ENCODE data around the gene GTF2A1.
"Not testable (repeated sequence)": the region's sequence is repeated elsewhere in the genome, so short reads cannot be mapped to it uniquely, and the experiment has no call there.

The GTF2A1 gene

DNA sequence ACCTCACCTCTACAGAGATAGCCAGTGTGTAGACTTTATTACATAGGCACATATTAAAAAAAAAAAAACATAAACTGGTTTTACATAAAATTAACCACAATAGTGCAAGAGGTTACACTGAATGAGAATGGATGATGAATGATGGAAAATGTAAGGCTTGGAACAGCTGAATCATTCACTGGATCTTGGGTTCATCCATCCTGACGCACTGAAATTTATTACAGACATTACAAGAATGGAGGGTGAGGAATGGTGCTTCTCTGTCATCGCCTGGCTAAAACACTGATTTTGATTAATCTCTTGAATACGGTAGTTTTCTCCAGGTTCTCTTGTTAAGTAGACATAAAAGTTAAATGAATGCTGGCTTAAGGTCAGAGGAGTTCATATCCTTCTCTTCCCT is 40.0 kb upstream of the GTF2A1 start:
- H3K9me3 ChIP-seq (ENCODE audit: low read depth, low read length): no peaks in the 10 kb centered on the region
- H3K36me3 ChIP-seq (ENCODE audit: insufficient read depth, low read length): no peaks in the 10 kb centered on the region
- TF ChIP-seq FOXP2 (optimal IDR thresholded peaks at IDR 0.05; ENCODE audit: control extremely low read depth, extremely low read length, insufficient read depth) (no peak), EZH2 (IDR thresholded peaks at IDR 0.05) (no peak), POLR2AphosphoS5 (IDR thresholded peaks at IDR 0.05; ENCODE audit: borderline replicate concordance, low read depth, low read length) (no peak)
- no peak for DNase-seq (ENCODE audit: low read depth, low spot score)
- no peak overlapping the region for H3K27ac ChIP-seq
- H3K9ac ChIP-seq (ENCODE audit: insufficient read length): no peak overlapping the region
- no peak overlapping the region for H3K4me3 ChIP-seq

DNA sequence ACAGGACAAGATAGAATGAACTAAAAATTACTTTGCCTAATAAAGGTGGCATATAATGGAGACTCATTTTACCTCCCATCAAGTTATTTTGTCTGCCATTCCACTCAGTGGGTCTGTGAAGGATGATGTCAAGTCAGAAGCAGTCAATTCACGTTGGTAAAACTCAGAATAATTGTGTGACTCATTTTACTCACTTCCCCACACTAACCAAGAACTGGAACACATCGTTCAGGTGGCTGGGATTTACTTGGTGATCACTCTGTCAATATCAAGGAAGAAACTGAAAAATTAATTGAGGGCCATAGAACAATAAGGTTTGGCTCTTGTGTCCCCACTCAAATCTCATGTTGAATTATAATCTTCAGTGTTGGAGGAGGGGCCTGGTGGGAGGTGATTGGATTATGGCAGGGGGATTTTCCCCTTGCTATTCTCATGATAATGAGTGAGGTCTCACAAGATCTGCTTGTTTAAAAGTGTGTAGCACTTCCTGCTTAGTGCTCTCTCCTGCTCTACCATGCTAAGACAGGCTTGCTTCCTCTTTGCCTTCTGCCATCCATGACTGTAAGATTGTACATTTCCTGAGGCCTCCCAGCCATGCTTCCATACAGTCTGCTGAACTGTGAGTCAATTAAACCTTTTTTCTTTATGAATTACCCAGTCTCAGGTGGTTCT is 35.7 kb upstream of the GTF2A1 start:
- Histone ChIP-seq H3K9ac (ENCODE audit: insufficient read length) (no peak overlapping the region), H3K9me3 (ENCODE audit: low read depth, low read length) (no peaks in the 10 kb centered on the region), H3K27ac (no peak overlapping the region), H3K4me3 (no peak overlapping the region), H3K36me3 (ENCODE audit: insufficient read depth, low read length) (no peaks in the 10 kb centered on the region)
- DNase-seq (ENCODE audit: low read depth, low spot score): no peak
- TF ChIP-seq EZH2 (IDR thresholded peaks at IDR 0.05): no peak
- TF ChIP-seq FOXP2 (optimal IDR thresholded peaks at IDR 0.05; ENCODE audit: control extremely low read depth, extremely low read length, insufficient read depth): no peak
- no peak for TF ChIP-seq POLR2AphosphoS5 (IDR thresholded peaks at IDR 0.05; ENCODE audit: borderline replicate concordance, low read depth, low read length)

- no peaks in the 10 kb centered on the region for H3K9me3 ChIP-seq (ENCODE audit: low read depth, low read length)
- no peaks in the 10 kb centered on the region for H3K36me3 ChIP-seq (ENCODE audit: insufficient read depth, low read length)
- H3K9ac ChIP-seq (ENCODE audit: insufficient read length): no peak overlapping the region
- H3K4me3 ChIP-seq: no peak overlapping the region
- no peak for TF ChIP-seq FOXP2 (optimal IDR thresholded peaks at IDR 0.05; ENCODE audit: control extremely low read depth, extremely low read length, insufficient read depth)
- TF ChIP-seq EZH2 (IDR thresholded peaks at IDR 0.05): no peak
- TF ChIP-seq POLR2AphosphoS5 (IDR thresholded peaks at IDR 0.05; ENCODE audit: borderline replicate concordance, low read depth, low read length): no peak
- DNase-seq (ENCODE audit: low read depth, low spot score): no peak
- H3K27ac ChIP-seq: no peak overlapping the region
These were observed 31.5 kb upstream of the GTF2A1 start for GRCh38 chr14:81252278-81252677.

GRCh38 chr14:81247271-81247766 is 26.6 kb upstream of the GTF2A1 start:
- no peak overlapping the region for H3K9ac ChIP-seq (ENCODE audit: insufficient read length)

GRCh38 chr14:81246461-81247270 is 25.9 kb upstream of the GTF2A1 start:
- H3K36me3 ChIP-seq (ENCODE audit: insufficient read depth, low read length): no peaks in the 10 kb centered on the region
- DNase-seq (ENCODE audit: low read depth, low spot score): no peak
- no peak overlapping the region for H3K27ac ChIP-seq
- no peak overlapping the region for H3K9ac ChIP-seq (ENCODE audit: insufficient read length)
- H3K9me3 ChIP-seq (ENCODE audit: low read depth, low read length): no peaks in the 10 kb centered on the region
- TF ChIP-seq POLR2AphosphoS5 (IDR thresholded peaks at IDR 0.05; ENCODE audit: borderline replicate concordance, low read depth, low read length): no peak
- H3K4me3 ChIP-seq: no peak overlapping the region

More at GRCh38 chr14:81247271-81247766, 26.6 kb upstream of the GTF2A1 start:
- TF ChIP-seq FOXP2 (optimal IDR thresholded peaks at IDR 0.05; ENCODE audit: control extremely low read depth, extremely low read length, insufficient read depth): no peak
- no peak for TF ChIP-seq POLR2AphosphoS5 (IDR thresholded peaks at IDR 0.05; ENCODE audit: borderline replicate concordance, low read depth, low read length)
- no peak for TF ChIP-seq EZH2 (IDR thresholded peaks at IDR 0.05)
- Histone ChIP-seq H3K36me3 (ENCODE audit: insufficient read depth, low read length) (no peaks in the 10 kb centered on the region), H3K4me3 (no peak overlapping the region), H3K27ac (no peak overlapping the region), H3K9me3 (ENCODE audit: low read depth, low read length) (no peaks in the 10 kb centered on the region)
- no peak for DNase-seq (ENCODE audit: low read depth, low spot score)

GRCh38 chr14:81245771-81246170 is 25.0 kb upstream of the GTF2A1 start:
- Histone ChIP-seq H3K9me3 (ENCODE audit: low read depth, low read length) (no peaks in the 10 kb centered on the region), H3K4me3 (no peak overlapping the region), H3K36me3 (ENCODE audit: insufficient read depth, low read length) (no peaks in the 10 kb centered on the region), H3K27ac (no peak overlapping the region), H3K9ac (ENCODE audit: insufficient read length) (no peak overlapping the region)
- TF ChIP-seq EZH2 (IDR thresholded peaks at IDR 0.05) (no peak), POLR2AphosphoS5 (IDR thresholded peaks at IDR 0.05; ENCODE audit: borderline replicate concordance, low read depth, low read length) (no peak), FOXP2 (optimal IDR thresholded peaks at IDR 0.05; ENCODE audit: control extremely low read depth, extremely low read length, insufficient read depth) (no peak)
- DNase-seq (ENCODE audit: low read depth, low spot score): no peak

DNA sequence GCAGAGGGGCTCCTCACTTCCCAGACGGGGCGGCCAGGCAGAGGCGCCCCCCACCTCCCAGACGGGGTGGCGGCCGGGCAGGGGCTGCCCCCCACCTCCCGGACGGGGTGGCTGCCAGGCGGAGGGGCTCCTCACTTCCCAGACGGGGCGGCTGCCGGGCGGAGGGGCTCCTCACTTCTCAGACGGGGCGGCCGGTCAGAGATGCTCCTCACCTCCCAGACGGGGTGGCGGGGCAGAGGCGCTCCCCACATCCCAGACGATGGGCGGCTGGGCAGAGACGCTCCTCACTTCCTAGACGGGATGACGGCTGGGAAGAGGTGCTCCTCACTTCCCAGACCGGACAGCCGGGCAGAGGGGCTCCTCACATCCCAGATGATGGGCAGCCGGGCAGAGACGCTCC is 23.7 kb upstream of the GTF2A1 start:
- not testable (repeated sequence) for H3K9me3 ChIP-seq (ENCODE audit: low read depth, low read length); DNase-seq (ENCODE audit: low read depth, low spot score); H3K27ac ChIP-seq; H3K4me3 ChIP-seq; H3K9ac ChIP-seq (ENCODE audit: insufficient read length); H3K36me3 ChIP-seq (ENCODE audit: insufficient read depth, low read length)

- Histone ChIP-seq H3K4me3 (no peak overlapping the region), H3K9ac (ENCODE audit: insufficient read length) (no peak overlapping the region), H3K27ac (no peak overlapping the region), H3K9me3 (ENCODE audit: low read depth, low read length) (no peaks in the 10 kb centered on the region), H3K36me3 (ENCODE audit: insufficient read depth, low read length) (no peaks in the 10 kb centered on the region)
- TF ChIP-seq POLR2AphosphoS5 (IDR thresholded peaks at IDR 0.05; ENCODE audit: borderline replicate concordance, low read depth, low read length) (no peak), FOXP2 (optimal IDR thresholded peaks at IDR 0.05; ENCODE audit: control extremely low read depth, extremely low read length, insufficient read depth) (no peak), EZH2 (IDR thresholded peaks at IDR 0.05) (no peak)
- no peak for DNase-seq (ENCODE audit: low read depth, low spot score)
These were observed 22.7 kb upstream of the GTF2A1 start for GRCh38 chr14:81243499-81243898.

DNA sequence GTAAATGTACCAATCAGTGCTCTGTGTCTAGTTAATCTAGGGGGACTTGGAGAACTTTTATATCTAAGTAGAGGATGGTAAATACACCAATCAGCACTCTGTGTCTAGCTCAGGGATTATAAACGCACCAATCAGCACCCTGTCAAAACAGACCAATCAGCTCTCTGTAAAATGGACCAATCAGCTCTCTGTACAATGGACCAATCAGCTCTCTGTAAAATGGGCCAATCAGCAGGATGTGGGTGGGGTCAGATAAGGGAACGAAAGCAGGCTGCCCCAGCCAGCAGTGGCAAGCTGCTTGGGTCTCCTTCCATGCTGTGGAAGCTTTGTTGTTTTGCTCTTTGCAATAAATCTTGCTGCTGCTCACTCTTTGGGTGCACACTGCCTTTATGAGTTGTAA is 16.1 kb upstream of the GTF2A1 start:
- not testable (repeated sequence) for H3K36me3 ChIP-seq (ENCODE audit: insufficient read depth, low read length); H3K9me3 ChIP-seq (ENCODE audit: low read depth, low read length); H3K4me3 ChIP-seq; H3K27ac ChIP-seq; DNase-seq (ENCODE audit: low read depth, low spot score); H3K9ac ChIP-seq (ENCODE audit: insufficient read length)
